ENCODE measurements around the gene HOXC4. TPM values are rescaled to one million over a fixed set of nuclear protein-coding genes. Genes with fewer than 3 reads are reported as not detected.
A peak's percentile ranks its signal among the peaks of the same experiment; 100 is the strongest.

The HOXC4 gene
- total RNA-seq, 6 experiments from 2014 or later: 0.35 to 0.73 (median 0.38) TPM; not detected in 2

Small RNA genes lying within 50 kb of the gene (microRNA-seq; reads per million reads assigned to microRNA genes)
- gene MIR615: 17.0 reads per million, percentile 22 among the genes with 10 or more reads in this experiment

Other genes starting within 250 kb of the HOXC4 start
- not detected for gene HOXC13, start 115.0 kb upstream of the HOXC4 start, total RNA-seq (2021; fragmentation: NEBNext Ultra II Directional; extraction: Animal tissue kit (Norgen Biotek cat#: 25700))
- not detected for gene HOXC12, start 98.9 kb upstream of the HOXC4 start, total RNA-seq (2021; fragmentation: NEBNext Ultra II Directional; extraction: Animal tissue kit (Norgen Biotek cat#: 25700))
- gene HOXC11, start 80.7 kb upstream of the HOXC4 start, total RNA-seq (2021; fragmentation: NEBNext Ultra II Directional; extraction: Animal tissue kit (Norgen Biotek cat#: 25700)): 1 to 10 TPM in 4 of 6 experiments, under 1 TPM in 2; 0.09 to 2.2 (median 1.8) TPM
- 1 to 10 TPM in 4 of 6 experiments, under 1 TPM in 1, not detected in 1; 0.26 to 3.7 (median 2.8) TPM for gene HOTAIR, start 78.9 kb upstream of the HOXC4 start, total RNA-seq (2021; fragmentation: NEBNext Ultra II Directional; extraction: Animal tissue kit (Norgen Biotek cat#: 25700))
- 1 to 10 TPM in 3 of 6 experiments, under 1 TPM in 2, not detected in 1; 0.33 to 1.4 (median 1.3) TPM for gene HOXC10, start 68.7 kb upstream of the HOXC4 start, total RNA-seq (2021; fragmentation: NEBNext Ultra II Directional; extraction: Animal tissue kit (Norgen Biotek cat#: 25700))
- gene HOXC9, start 53.7 kb upstream of the HOXC4 start, total RNA-seq (2021; fragmentation: NEBNext Ultra II Directional; extraction: Animal tissue kit (Norgen Biotek cat#: 25700)): 1 to 10 TPM in 3 of 6 experiments, under 1 TPM in 3; 0.17 to 1.5 (median 1.1) TPM
- not detected for gene HOXC8, start 44.9 kb upstream of the HOXC4 start, total RNA-seq (2021; fragmentation: NEBNext Ultra II Directional; extraction: Animal tissue kit (Norgen Biotek cat#: 25700))
- gene HOXC6, start 25.4 kb upstream of the HOXC4 start, total RNA-seq (2021; fragmentation: NEBNext Ultra II Directional; extraction: Animal tissue kit (Norgen Biotek cat#: 25700)): 1 to 10 TPM in 5 of 6 experiments, under 1 TPM in 1; 0.12 to 2.1 (median 1.6) TPM
- gene HOXC5, start 20.8 kb upstream of the HOXC4 start, total RNA-seq (2021; fragmentation: NEBNext Ultra II Directional; extraction: Animal tissue kit (Norgen Biotek cat#: 25700)): under 1 TPM in 1 of 6 experiments, not detected in 5; 0.13 TPM
- gene SMUG1, start 135.2 kb downstream of the HOXC4 start, total RNA-seq (2021; fragmentation: NEBNext Ultra II Directional; extraction: Animal tissue kit (Norgen Biotek cat#: 25700)): 10 to 100 TPM; 21.4 to 28.4 (median 26.1) TPM
- gene CBX5, start 226.3 kb downstream of the HOXC4 start, total RNA-seq (2021; fragmentation: NEBNext Ultra II Directional; extraction: Animal tissue kit (Norgen Biotek cat#: 25700)): 100 to 1,000 TPM in 4 of 6 experiments, 10 to 100 TPM in 2; 76.8 to 128 (median 117) TPM
- gene HNRNPA1, start 226.9 kb downstream of the HOXC4 start, total RNA-seq (2021; fragmentation: NEBNext Ultra II Directional; extraction: Animal tissue kit (Norgen Biotek cat#: 25700)): 1,000 to 10,000 TPM in 3 of 6 experiments, 100 to 1,000 TPM in 3; 768 to 1,141 (median 1,018) TPM
- gene NFE2, start 247.2 kb downstream of the HOXC4 start, total RNA-seq (2021; fragmentation: NEBNext Ultra II Directional; extraction: Animal tissue kit (Norgen Biotek cat#: 25700)): under 1 TPM; 0.21 to 0.59 (median 0.32) TPM

Data from HFFc6 (cell line).